CD4-positive, CD25-positive, alpha-beta regulatory T cell (primary cell): ENCODE data around the gene ZNF598. TPM values are rescaled to one million over a fixed set of nuclear protein-coding genes. Genes with fewer than 3 reads are reported as not detected.
A peak's percentile ranks its signal among the peaks of the same experiment; 100 is the strongest.

Experiments used
- ATAC-seq, 2 donors: fragments of 150-1000 bp; cut with Tn5 transposase; one replicate each; pipeline ENCODE4 v1.10.0; 2021; ENCODE audit warnings: low read depth in 2 of 2, moderate number of reproducible peaks in 2 of 2, moderate library complexity in 1 of 2
- DNase-seq, 3 donors: peaks; one replicate each; pipeline versions ENCODE4 v3.0.0 to v3.0.0-alpha.2; 2012 to 2022; ENCODE audit warnings: mixed read lengths in 1 of 3
- H3K27ac ChIP-seq: one replicate; pipeline ENCODE4 v1.7.0; 2013; ENCODE audit warnings: mild to moderate bottlenecking, low read length; ENCODE audit not compliant: insufficient read depth, poor library complexity, severe bottlenecking
- H3K27me3 ChIP-seq: one replicate; pipeline ENCODE4 v1.7.0; 2013; ENCODE audit warnings: low read length; ENCODE audit not compliant: control insufficient read depth, insufficient read depth
- H3K36me3 ChIP-seq: one replicate; pipeline ENCODE4 v1.7.0; 2013; ENCODE audit warnings: mild to moderate bottlenecking, low read length, moderate library complexity; ENCODE audit not compliant: control insufficient read depth, insufficient read depth
- H3K4me1 ChIP-seq: 2 replicates; pipeline ENCODE4 v1.7.0; 2013; ENCODE audit warnings: mild to moderate bottlenecking, low read length; ENCODE audit not compliant: insufficient read depth, control insufficient read depth, poor library complexity, severe bottlenecking
- H3K4me3 ChIP-seq: one replicate; pipeline ENCODE4 v1.7.0; 2013; ENCODE audit warnings: low read depth, mild to moderate bottlenecking, low read length, moderate library complexity
- H3K9me3 ChIP-seq, 2 experiments: 1 replicate in 1 of 2; 2 replicates in 1 of 2; pipeline ENCODE4 v1.7.0; 2013; ENCODE audit warnings: low read length in 2 of 2, mild to moderate bottlenecking in 1 of 2, moderate library complexity in 1 of 2; ENCODE audit not compliant: control insufficient read depth in 2 of 2
- H3K27ac Mint-ChIP-seq, 3 donors: one replicate each; pipeline ENCODE4 v1.8.0; 2020 to 2022; ENCODE audit warnings: mild to moderate bottlenecking in 3 of 3, mixed read lengths in 3 of 3, moderate library complexity in 2 of 3
- H3K27me3 Mint-ChIP-seq: one replicate; pipeline ENCODE4 v1.8.0; 2022; ENCODE audit warnings: mild to moderate bottlenecking, mixed read lengths
- H3K36me3 Mint-ChIP-seq: one replicate; pipeline ENCODE4 v1.8.0; 2020; ENCODE audit warnings: mixed read lengths
- H3K4me1 Mint-ChIP-seq, 4 donors: one replicate each; pipeline ENCODE4 v1.8.0; 2020 to 2022; ENCODE audit warnings: mixed read lengths in 4 of 4, mild to moderate bottlenecking in 1 of 4
- H3K4me3 Mint-ChIP-seq, 4 donors: one replicate each; pipeline ENCODE4 v1.8.0; 2020 to 2022; ENCODE audit warnings: mild to moderate bottlenecking in 4 of 4, mixed read lengths in 4 of 4, moderate library complexity in 3 of 4
- H3K9me3 Mint-ChIP-seq, 7 donors: one replicate each; pipeline ENCODE4 v1.8.0; 2020 to 2022; ENCODE audit warnings: mixed read lengths in 7 of 7, mild to moderate bottlenecking in 3 of 7, moderate library complexity in 2 of 7
- polyA plus RNA-seq, 4 donors: library from polyadenylated mRNA; unstranded; fragments of 300-500 nt; fragmentation: Illumina TruSeq; gene quantifications; one replicate each; pipeline ENCODE4 v1.2.3, GENCODE V29; 2021
- total RNA-seq: library from RNA; stranded (reverse); gene quantifications from one replicate; pipeline ENCODE4 v1.2.3, GENCODE V29; 2022

The ZNF598 gene
- total RNA-seq (48.2 TPM), polyA plus RNA-seq (1 to 10 TPM; 1.8 to 3.1 (median 2.9) TPM)

GRCh38 chr16:2009791-2010510 is at the start of gene ZNF598:
ZNF598 (minus strand) TSS chr16:2009821.
- H3K9me3 ChIP-seq = no peaks in the 10 kb centered on the region
- peak; percentile 74 to 89 (median 81) for DNase-seq
- no peaks in the 10 kb centered on the region for H3K36me3 ChIP-seq
- Mint-ChIP-seq H3K36me3 (no peaks in the 10 kb centered on the region), H3K9me3 (no peaks in the 10 kb centered on the region), H3K27me3 (no peaks in the 10 kb centered on the region), H3K4me1 (peaks cover 0 to 41% (median 21%) of the 10 kb centered on the region in 4 donors), H3K4me3 (peak within 1 kb of the TSS; percentile 92 to 97 (median 94)), H3K27ac (peak within 1 kb of the TSS; percentile 91 to 98 (median 97))
- H3K27ac ChIP-seq = peak within 1 kb of the TSS; percentile 89
- ATAC-seq = peak; percentile 97 to 98
- H3K27me3 ChIP-seq = no peaks in the 10 kb centered on the region
- peak within 1 kb of the TSS; percentile 93 for H3K4me3 ChIP-seq
- peaks cover 36% of the 10 kb centered on the region for H3K4me1 ChIP-seq

- H3K27ac Mint-ChIP-seq = no peak overlapping the region
- peaks cover 0 to 4% (median 0%) of the 10 kb centered on the region in 4 donors for H3K4me1 Mint-ChIP-seq
- Histone ChIP-seq H3K27ac (no peak overlapping the region), H3K36me3 (peaks cover 21% of the 10 kb centered on the region), H3K4me1 (no peaks in the 10 kb centered on the region), H3K9me3 (no peaks in the 10 kb centered on the region), H3K4me3 (no peak overlapping the region), H3K27me3 (no peaks in the 10 kb centered on the region)
- H3K4me3 Mint-ChIP-seq = no peak overlapping the region
- ATAC-seq (no peak), DNase-seq (no peak)
- H3K27me3 Mint-ChIP-seq = no peaks in the 10 kb centered on the region
- H3K36me3 Mint-ChIP-seq = peaks cover 12% of the 10 kb centered on the region
- no peaks in the 10 kb centered on the region for H3K9me3 Mint-ChIP-seq
Observed at GRCh38 chr16:2058872-2059271, 49.3 kb upstream of the ZNF598 start.

GRCh38 chr16:2058420-2058819 is 48.8 kb upstream of the ZNF598 start:
- ATAC-seq (no peak), DNase-seq (no peak)
- Mint-ChIP-seq H3K4me1 (peaks cover 0 to 4% (median 0%) of the 10 kb centered on the region in 4 donors), H3K27me3 (no peaks in the 10 kb centered on the region), H3K36me3 (peaks cover 9% of the 10 kb centered on the region), H3K27ac (no peak overlapping the region), H3K4me3 (peak overlapping the region in 1 of 4 donors; percentile 27), H3K9me3 (no peaks in the 10 kb centered on the region)
- H3K4me1 ChIP-seq = no peaks in the 10 kb centered on the region
- H3K27me3 ChIP-seq = no peaks in the 10 kb centered on the region
- H3K36me3 ChIP-seq = peaks cover 25% of the 10 kb centered on the region
- H3K4me3 ChIP-seq = no peak overlapping the region
- H3K9me3 ChIP-seq = no peaks in the 10 kb centered on the region
- H3K27ac ChIP-seq = no peak overlapping the region

GRCh38 chr16:2057438-2057837 is 47.8 kb upstream of the ZNF598 start:
- no peaks in the 10 kb centered on the region for H3K9me3 ChIP-seq
- H3K9me3 Mint-ChIP-seq = no peaks in the 10 kb centered on the region
- ATAC-seq (no peak), DNase-seq (no peak)
- H3K36me3 ChIP-seq = peaks cover 30% of the 10 kb centered on the region
- peaks cover 0 to 4% (median under 1%) of the 10 kb centered on the region in 4 donors for H3K4me1 Mint-ChIP-seq
- H3K27me3 Mint-ChIP-seq = no peaks in the 10 kb centered on the region
- H3K27ac Mint-ChIP-seq = no peak overlapping the region
- H3K4me1 ChIP-seq = no peaks in the 10 kb centered on the region
- peaks cover 8% of the 10 kb centered on the region for H3K36me3 Mint-ChIP-seq
- H3K4me3 ChIP-seq = no peak overlapping the region
- H3K4me3 Mint-ChIP-seq = no peak overlapping the region
- no peaks in the 10 kb centered on the region for H3K27me3 ChIP-seq
- H3K27ac ChIP-seq = no peak overlapping the region

GRCh38 chr16:2056681-2057407 is 47.2 kb upstream of the ZNF598 start:
- no peak for DNase-seq
- Histone ChIP-seq H3K4me3 (no peak overlapping the region), H3K9me3 (no peaks in the 10 kb centered on the region), H3K27ac (no peak overlapping the region), H3K27me3 (no peaks in the 10 kb centered on the region), H3K36me3 (peaks cover 30% of the 10 kb centered on the region), H3K4me1 (no peaks in the 10 kb centered on the region)
- no peak overlapping the region for H3K4me3 Mint-ChIP-seq
- no peak for ATAC-seq
- H3K27me3 Mint-ChIP-seq = no peaks in the 10 kb centered on the region
- peaks cover 0 to 4% (median 1%) of the 10 kb centered on the region in 4 donors for H3K4me1 Mint-ChIP-seq
- H3K36me3 Mint-ChIP-seq = peaks cover 8% of the 10 kb centered on the region
- H3K27ac Mint-ChIP-seq = no peak overlapping the region
- no peaks in the 10 kb centered on the region for H3K9me3 Mint-ChIP-seq

- H3K27me3 Mint-ChIP-seq = no peaks in the 10 kb centered on the region
- DNase-seq (no peak), ATAC-seq (no peak)
- no peak overlapping the region for H3K27ac Mint-ChIP-seq
- no peak overlapping the region for H3K4me3 ChIP-seq
- peaks cover 8% of the 10 kb centered on the region for H3K36me3 Mint-ChIP-seq
- H3K27ac ChIP-seq = no peak overlapping the region
- H3K4me1 Mint-ChIP-seq = peaks cover 0 to 4% (median 1%) of the 10 kb centered on the region in 4 donors
- H3K4me1 ChIP-seq = no peaks in the 10 kb centered on the region
- no peaks in the 10 kb centered on the region for H3K27me3 ChIP-seq
- H3K9me3 Mint-ChIP-seq = no peaks in the 10 kb centered on the region
- H3K36me3 ChIP-seq = peaks cover 30% of the 10 kb centered on the region
- peak overlapping the region in 1 of 4 donors; percentile 51 for H3K4me3 Mint-ChIP-seq
- no peaks in the 10 kb centered on the region for H3K9me3 ChIP-seq
Observed at GRCh38 chr16:2056077-2056476, 46.5 kb upstream of the ZNF598 start.

GRCh38 chr16:2054543-2055245 is 45.1 kb upstream of the ZNF598 start:
- no peaks in the 10 kb centered on the region for H3K27me3 Mint-ChIP-seq
- Histone ChIP-seq H3K4me1 (no peaks in the 10 kb centered on the region), H3K4me3 (no peak overlapping the region), H3K36me3 (peaks cover 30% of the 10 kb centered on the region), H3K27me3 (no peaks in the 10 kb centered on the region), H3K9me3 (no peaks in the 10 kb centered on the region), H3K27ac (no peak overlapping the region)
- H3K27ac Mint-ChIP-seq = no peak overlapping the region
- DNase-seq (no peak), ATAC-seq (no peak)
- H3K4me1 Mint-ChIP-seq = peaks cover 0 to 4% (median 1%) of the 10 kb centered on the region in 4 donors
- H3K4me3 Mint-ChIP-seq = no peak overlapping the region
- H3K9me3 Mint-ChIP-seq = no peaks in the 10 kb centered on the region
- H3K36me3 Mint-ChIP-seq = peaks cover 8% of the 10 kb centered on the region
